Non-pigmented ciliary epithelial cell (primary cell): ENCODE data around the gene OR2A42.
"Not testable (repeated sequence)": the region's sequence is repeated elsewhere in the genome, so short reads cannot be mapped to it uniquely, and the experiment has no call there.

ENCODE experiments used
- DNase-seq: peaks from one replicate; pipeline ENCODE4 v3.0.0-alpha.2; 2010; ENCODE audit warnings: low read depth

Gene OR2A42

GRCh38 chr7:144239365-144239764, at the start of gene OR2A42:
TSS of gene OR2A42 (minus strand) at chr7:144239605. CDS start at chr7:144232843, 6,762 bp downstream.
- not testable (repeated sequence) for DNase-seq

- not testable (repeated sequence) for DNase-seq
Observed at GRCh38 chr7:144287171-144287784, 47.9 kb upstream of the OR2A42 start.

- DNase-seq = not testable (repeated sequence)
Observed at GRCh38 chr7:144283716-144284115, 44.3 kb upstream of the OR2A42 start.

- not testable (repeated sequence) for DNase-seq
Observed at GRCh38 chr7:144282490-144282889, 43.1 kb upstream of the OR2A42 start.

GRCh38 chr7:144281981-144282380, 42.6 kb upstream of the OR2A42 start:
- DNase-seq = not testable (repeated sequence)

GRCh38 chr7:144280010-144280409, 40.6 kb upstream of the OR2A42 start:
- DNase-seq = not testable (repeated sequence)

- not testable (repeated sequence) for DNase-seq
Observed at GRCh38 chr7:144275281-144275680, 35.9 kb upstream of the OR2A42 start.

GRCh38 chr7:144269188-144269587, 29.8 kb upstream of the OR2A42 start, which contains the start of gene CTAGE8:
TSS of gene CTAGE8 (minus strand) at chr7:144269288. CDS start at chr7:144269250, 38 bp downstream.
- DNase-seq = not testable (repeated sequence)

- DNase-seq = not testable (repeated sequence)
Observed at GRCh38 chr7:144264692-144265091, 25.3 kb upstream of the OR2A42 start, which contains the start of gene OR2A7. TSS of gene OR2A7 (minus strand) at chr7:144264792. CDS start at chr7:144259628, 5,164 bp downstream.

- DNase-seq = not testable (repeated sequence)
Observed at GRCh38 chr7:144262128-144262527, 22.7 kb upstream of the OR2A42 start.

GRCh38 chr7:144259067-144259466, 19.7 kb upstream of the OR2A42 start:
- DNase-seq = not testable (repeated sequence)

- DNase-seq = no peak
Observed at GRCh38 chr7:144256112-144256511, 16.7 kb upstream of the OR2A42 start.

GRCh38 chr7:144255471-144255897, 16.1 kb upstream of the OR2A42 start:
- no peak for DNase-seq

- not testable (repeated sequence) for DNase-seq
Observed at GRCh38 chr7:144252307-144252706, 12.9 kb upstream of the OR2A42 start.

GRCh38 chr7:144247674-144248330, 8.4 kb upstream of the OR2A42 start:
- DNase-seq = not testable (repeated sequence)

- not testable (repeated sequence) for DNase-seq
Observed at GRCh38 chr7:144246967-144247366, 7.6 kb upstream of the OR2A42 start.

GRCh38 chr7:144245372-144245771, 6.0 kb upstream of the OR2A42 start:
- DNase-seq = not testable (repeated sequence)

- DNase-seq = not testable (repeated sequence)
Observed at GRCh38 chr7:144238530-144239082, 799 bp downstream of the OR2A42 start.

- DNase-seq = not testable (repeated sequence)
Observed at GRCh38 chr7:144233039-144233438, 6.4 kb downstream of the OR2A42 start.

GRCh38 chr7:144231027-144231426, 8.4 kb downstream of the OR2A42 start:
- not testable (repeated sequence) for DNase-seq

GRCh38 chr7:144228810-144229209, 10.6 kb downstream of the OR2A42 start:
- DNase-seq = not testable (repeated sequence)

- DNase-seq = not testable (repeated sequence)
Observed at GRCh38 chr7:144226866-144227265, 12.5 kb downstream of the OR2A42 start.

GRCh38 chr7:144223675-144224074, 15.7 kb downstream of the OR2A42 start:
- DNase-seq = not testable (repeated sequence)
